Testis (tissue), 3 donors: ENCODE data around the gene ABCG1. TPM values are rescaled to one million over a fixed set of nuclear protein-coding genes. Genes with fewer than 3 reads are reported as not detected.

Experiments used
- DNase-seq: peaks from one replicate; pipeline ENCODE4 v3.0.0-alpha.2; 2019
- H3K27ac ChIP-seq, 2 donors: fragments of 200-600 bp; sonication (generic); one replicate each; pipeline ENCODE4 v1.5.1; 2019
- H3K27me3 ChIP-seq: fragments of 200-600 bp; sonication (generic); one replicate; pipeline ENCODE4 v1.5.1; 2019
- H3K36me3 ChIP-seq: fragments of 200-600 bp; sonication (generic); one replicate; pipeline ENCODE4 v1.5.1; 2017; ENCODE audit warnings: low read depth; ENCODE audit errors: missing control alignments
- H3K4me1 ChIP-seq: fragments of 200-600 bp; sonication (generic); one replicate; pipeline ENCODE4 v1.5.1; 2019
- H3K4me3 ChIP-seq, 2 donors: fragments of 200-600 bp; sonication (generic); one replicate each; pipeline ENCODE4 v1.5.1; 2017 to 2019
- H3K9me3 ChIP-seq: fragments of 200-600 bp; sonication (generic); one replicate; pipeline ENCODE4 v1.5.1; 2017
- CTCF ChIP-seq, 3 experiments: fragments of 450-650 bp in 2 of 3; fragments of 200-600 bp in 1 of 3; sonication (generic) in 1 of 3; IDR thresholded peaks; one replicate each; pipeline ENCODE4 v1.5.1; 2016 to 2019; ENCODE audit warnings: antibody characterized with exemption in 3 of 3, mild to moderate bottlenecking in 2 of 3, moderate library complexity in 1 of 3
- POLR2A ChIP-seq: fragments of 450-650 bp; IDR thresholded peaks from one replicate; pipeline ENCODE4 v1.6.1; 2017; ENCODE audit warnings: antibody characterized with exemption, mild to moderate bottlenecking, moderate library complexity
- WGBS, 2 donors: methylation state at CpG; one replicate each; pipeline ENCODE4 v1.1.5; 2018; 5-methylcytosine and 5-hydroxymethylcytosine counted together
- intact Hi-C: fragments of 100-400 bp; cut with DNase I; formaldehyde crosslinking; loops from one replicate; pipeline ENCODE4 v1.15.1; 2023; ENCODE audit warnings: low total_unique reads
- polyA plus RNA-seq: library from polyadenylated mRNA; stranded (reverse); fragments of 350-450 nt; fragmentation: Illumina TruSeq; extraction: RNeasy Lipid Tissue Mini Kit (QIAGEN cat#74804); gene quantifications from one replicate; pipeline ENCODE4 v1.2.3, GENCODE V29; 2014; ENCODE audit warnings: low read depth, low replicate concordance; ENCODE audit not compliant: insufficient read depth
- small RNA-seq, 2 donors: library from RNA; depleted of rRNA; stranded (forward); fragments of <200 nt; gene quantifications; one replicate each; pipeline ENCODE3, GENCODE V24; 2016
- total RNA-seq, 2 donors: library from RNA; depleted of rRNA; stranded (reverse); fragments of >200 nt; gene quantifications; one replicate each; pipeline ENCODE4 v1.2.3, GENCODE V29; 2016

The ABCG1 gene
- total and polyA plus RNA-seq, 3 donors from 2014 or later: 4.6 to 5.9 (median 5.1) TPM

- intact Hi-C loops: no loop called here
- TF ChIP-seq POLR2A (no peak), CTCF (IDR thresholded peaks at IDR 0.05) (no peak)
- no peaks in the 10 kb centered on the region for H3K9me3 ChIP-seq
- no peaks in the 10 kb centered on the region for H3K36me3 ChIP-seq
- 50 to 56% methylated on average over 4 of the region's 4 CpGs for WGBS, 2 donors
- no peak for DNase-seq
- no peaks in the 10 kb centered on the region for H3K27me3 ChIP-seq
- no peak overlapping the region for H3K4me3 ChIP-seq
- no peaks in the 10 kb centered on the region for H3K4me1 ChIP-seq
- no peak overlapping the region for H3K27ac ChIP-seq
Observed at GRCh38 chr21:42344631-42345030, 125.7 kb downstream of the ABCG1 start.

- Histone ChIP-seq H3K27me3 (no peaks in the 10 kb centered on the region), H3K36me3 (no peaks in the 10 kb centered on the region), H3K4me3 (no peak overlapping the region), H3K9me3 (no peaks in the 10 kb centered on the region), H3K4me1 (no peaks in the 10 kb centered on the region), H3K27ac (no peak overlapping the region)
- TF ChIP-seq POLR2A: no peak
- TF ChIP-seq CTCF (IDR thresholded peaks at IDR 0.05): no peak
- no peak for DNase-seq
- 61 to 82% methylated on average over 9 of the region's 9 CpGs for WGBS, 2 donors
- intact Hi-C loops: no loop called here
Observed at GRCh38 chr21:42346441-42346840, 127.5 kb downstream of the ABCG1 start.

Small RNA genes within 50 kb of the gene (small RNA-seq; reads per million reads assigned to genes)
- gene RNA5SP492: 0 reads per million in 2 donors

Other genes with a start within 250 kb of the ABCG1 start
- gene ZBTB21, start 208.8 kb upstream of the ABCG1 start, total RNA-seq: 10 to 100 TPM; 26.3 to 30.9 TPM
- gene ZBTB21, start 208.8 kb upstream of the ABCG1 start, polyA plus RNA-seq: 18.1 TPM
- gene UMODL1, start 147.8 kb upstream of the ABCG1 start, total RNA-seq: 1 to 10 TPM; 1.7 to 7.8 TPM
- 6.8 TPM for gene UMODL1, start 147.8 kb upstream of the ABCG1 start, polyA plus RNA-seq
- 10 to 100 TPM in 1 of 2 donors, 1 to 10 TPM in 1; 3.9 to 12.9 TPM for gene TFF3, start 96.3 kb downstream of the ABCG1 start, total RNA-seq
- gene TFF3, start 96.3 kb downstream of the ABCG1 start, polyA plus RNA-seq: 11.5 TPM
- gene TFF2, start 131.9 kb downstream of the ABCG1 start, total RNA-seq: not detected
- not detected for gene TFF2, start 131.9 kb downstream of the ABCG1 start, polyA plus RNA-seq
- gene TFF1, start 147.4 kb downstream of the ABCG1 start, total RNA-seq: not detected
- gene TFF1, start 147.4 kb downstream of the ABCG1 start, polyA plus RNA-seq: not detected
- under 1 TPM in 1 of 2 donors, not detected in 1; 0.56 TPM for gene TMPRSS3, start 176.9 kb downstream of the ABCG1 start, total RNA-seq
- 0.40 TPM for gene TMPRSS3, start 176.9 kb downstream of the ABCG1 start, polyA plus RNA-seq
- 1 to 10 TPM in 1 of 2 donors, under 1 TPM in 1; 0.39 to 1.4 TPM for gene UBASH3A, start 184.8 kb downstream of the ABCG1 start, total RNA-seq
- gene UBASH3A, start 184.8 kb downstream of the ABCG1 start, polyA plus RNA-seq: 0.40 TPM